Mesenchymal stem cell (in vitro differentiated cells and primary cell): Measurements from ENCODE around the gene CYP2E1.

Experiments used
- DNase-seq: peaks from one replicate; pipeline ENCODE4 v3.0.0-alpha.2; 2013
- H2AFZ ChIP-seq: one replicate; pipeline ENCODE4 v1.6.1; 2013; ENCODE audit warnings: low read depth, mild to moderate bottlenecking, control low read depth, inconsistent platforms, low read length, moderate library complexity
- H2AK5ac ChIP-seq: 2 replicates; pipeline ENCODE4 v1.6.1; 2013; ENCODE audit warnings: low read length, moderate library complexity, mild to moderate bottlenecking, inconsistent platforms; ENCODE audit not compliant: severe bottlenecking
- H2BK120ac ChIP-seq: one replicate; pipeline ENCODE4 v1.6.1; 2013; ENCODE audit warnings: low read depth, mild to moderate bottlenecking, inconsistent platforms, low read length, moderate library complexity
- H2BK12ac ChIP-seq, 2 experiments: one replicate each; pipeline ENCODE4 v1.6.1; 2013; ENCODE audit warnings: inconsistent platforms in 2 of 2, low read length in 2 of 2, mild to moderate bottlenecking in 2 of 2, moderate library complexity in 2 of 2, control low read depth in 1 of 2
- H2BK15ac ChIP-seq: one replicate; pipeline ENCODE4 v1.6.1; 2013; ENCODE audit warnings: mild to moderate bottlenecking, low read depth, inconsistent platforms; ENCODE audit not compliant: poor library complexity, severe bottlenecking
- H2BK5ac ChIP-seq: 2 replicates; pipeline ENCODE4 v1.6.1; 2013; ENCODE audit warnings: low read depth, mild to moderate bottlenecking, low read length, control low read depth, inconsistent platforms; ENCODE audit not compliant: poor library complexity, severe bottlenecking
- H3K14ac ChIP-seq, 2 experiments: one replicate each; pipeline ENCODE4 v1.6.1; 2013; ENCODE audit warnings: inconsistent platforms in 2 of 2, low read length in 2 of 2, control low read depth in 1 of 2, mild to moderate bottlenecking in 1 of 2, moderate library complexity in 1 of 2
- H3K18ac ChIP-seq, 2 experiments: one replicate each; pipeline ENCODE4 v1.6.1; 2013; ENCODE audit warnings: inconsistent platforms in 2 of 2, low read length in 2 of 2, control low read depth in 1 of 2, low read depth in 1 of 2, mild to moderate bottlenecking in 1 of 2
- H3K23ac ChIP-seq, 2 experiments: one replicate each; pipeline ENCODE4 v1.6.1; 2013; ENCODE audit warnings: inconsistent platforms in 2 of 2, low read length in 2 of 2, mild to moderate bottlenecking in 2 of 2, moderate library complexity in 2 of 2, control low read depth in 1 of 2
- H3K27ac ChIP-seq: 2 replicates; pipeline ENCODE4 v1.5.1; 2013; ENCODE audit warnings: mild to moderate bottlenecking, moderate library complexity, low read length, control low read depth, inconsistent platforms; ENCODE audit not compliant: poor library complexity, severe bottlenecking
- H3K27me3 ChIP-seq, 2 experiments: 2 replicates each; pipeline versions ENCODE4 v1.6.1 to v1.7.0; 2013; ENCODE audit warnings: low read length in 2 of 2, mild to moderate bottlenecking in 2 of 2, moderate library complexity in 2 of 2, control low read depth in 1 of 2, inconsistent platforms in 1 of 2; ENCODE audit not compliant: control insufficient read depth in 1 of 2, insufficient read depth in 1 of 2
- H3K36me3 ChIP-seq, 2 experiments: 2 replicates each; pipeline versions ENCODE4 v1.6.1 to v1.7.0; 2013; ENCODE audit warnings: low read length in 2 of 2, control low read depth in 1 of 2, inconsistent platforms in 1 of 2, low read depth in 1 of 2, mild to moderate bottlenecking in 1 of 2; ENCODE audit not compliant: insufficient read depth in 2 of 2, control insufficient read depth in 1 of 2
- H3K4ac ChIP-seq, 2 experiments: one replicate each; pipeline ENCODE4 v1.6.1; 2013; ENCODE audit warnings: inconsistent platforms in 2 of 2, low read length in 2 of 2, mild to moderate bottlenecking in 2 of 2, moderate library complexity in 2 of 2, control low read depth in 1 of 2, low read depth in 1 of 2
- H3K4me1 ChIP-seq: 2 replicates; pipeline ENCODE4 v1.6.1; 2013; ENCODE audit warnings: low read depth, low read length, control low read depth; ENCODE audit not compliant: control insufficient read depth, insufficient read depth
- H3K4me2 ChIP-seq: 2 replicates; pipeline ENCODE4 v1.6.1; 2013; ENCODE audit warnings: low read length, mild to moderate bottlenecking, inconsistent platforms; ENCODE audit not compliant: poor library complexity, severe bottlenecking
- H3K4me3 ChIP-seq, 2 experiments: 2 replicates each; pipeline versions ENCODE4 v1.5.1 to v1.7.0; 2013; ENCODE audit warnings: low read length in 2 of 2, mild to moderate bottlenecking in 2 of 2, control low read depth in 1 of 2, low read depth in 1 of 2; ENCODE audit not compliant: insufficient read depth in 1 of 2
- H3K79me1 ChIP-seq: replicated peaks from 2 replicates; pipeline ENCODE4 v1.6.1; 2013; ENCODE audit warnings: mild to moderate bottlenecking, control low read depth, low read length, inconsistent platforms; ENCODE audit not compliant: poor library complexity, severe bottlenecking
- H3K9ac ChIP-seq: 2 replicates; pipeline ENCODE4 v1.7.0; 2013; ENCODE audit warnings: mild to moderate bottlenecking, low read length, moderate library complexity
- H3K9me3 ChIP-seq: 2 replicates; pipeline ENCODE4 v1.7.0; 2013; ENCODE audit warnings: mild to moderate bottlenecking, low read length; ENCODE audit not compliant: control insufficient read depth
- H4K8ac ChIP-seq: one replicate; pipeline ENCODE4 v1.6.1; 2013; ENCODE audit warnings: inconsistent platforms, mild to moderate bottlenecking, low read length, moderate library complexity
- H4K91ac ChIP-seq: one replicate; pipeline ENCODE4 v1.6.1; 2013; ENCODE audit warnings: mild to moderate bottlenecking, low read length, inconsistent platforms
- WGBS: methylation state at CpG from one replicate; pipeline ENCODE4 v1.1.7; 2013; ENCODE audit warnings: mixed read lengths; 5-methylcytosine and 5-hydroxymethylcytosine counted together

The CYP2E1 gene

DNA sequence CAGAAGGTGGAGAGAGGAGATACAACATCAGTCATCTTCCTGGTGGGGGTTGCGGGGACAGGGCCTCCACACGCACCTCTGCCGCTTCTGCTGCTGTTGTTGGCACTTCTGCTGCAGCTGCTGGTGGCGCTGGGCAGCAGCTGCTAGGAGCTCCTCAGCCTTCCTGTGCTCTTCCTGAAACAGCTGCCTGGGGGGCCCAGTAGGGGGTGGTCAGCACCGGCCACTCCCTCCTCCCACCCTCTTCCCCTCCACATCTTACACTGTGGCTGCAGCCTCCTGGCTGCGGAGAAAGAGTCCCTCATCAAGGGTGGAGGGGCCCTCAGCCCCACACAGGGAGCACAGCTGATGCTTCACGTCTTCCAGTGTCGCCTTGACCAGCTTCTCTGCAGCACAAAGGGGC lies 28.4 kb downstream of the CYP2E1 start:
- Histone ChIP-seq H3K18ac (no peak overlapping the region), H3K36me3 (no peaks in the 10 kb centered on the region), H3K4me2 (no peak overlapping the region), H2AK5ac (no peak overlapping the region), H2BK15ac (no peak overlapping the region), H3K4me3 (no peak overlapping the region), H3K9ac (no peak overlapping the region), H3K27ac (no peak overlapping the region), H4K91ac (no peak overlapping the region), H4K8ac (no peak overlapping the region), H2BK5ac (no peak overlapping the region), H2BK120ac (no peak overlapping the region), H3K4ac (no peak overlapping the region), H3K79me1 (no peaks in the 10 kb centered on the region), H3K23ac (no peak overlapping the region), H3K4me1 (no peaks in the 10 kb centered on the region), H2AFZ (no peak overlapping the region), H2BK12ac (no peak overlapping the region), H3K27me3 (peaks cover 6 to 34% of the 10 kb centered on the region in 2 experiments), H3K9me3 (no peaks in the 10 kb centered on the region), H3K14ac (no peak overlapping the region)
- DNase-seq = no peak
- 67% methylated on average over 8 of the region's 8 CpGs for WGBS

DNA sequence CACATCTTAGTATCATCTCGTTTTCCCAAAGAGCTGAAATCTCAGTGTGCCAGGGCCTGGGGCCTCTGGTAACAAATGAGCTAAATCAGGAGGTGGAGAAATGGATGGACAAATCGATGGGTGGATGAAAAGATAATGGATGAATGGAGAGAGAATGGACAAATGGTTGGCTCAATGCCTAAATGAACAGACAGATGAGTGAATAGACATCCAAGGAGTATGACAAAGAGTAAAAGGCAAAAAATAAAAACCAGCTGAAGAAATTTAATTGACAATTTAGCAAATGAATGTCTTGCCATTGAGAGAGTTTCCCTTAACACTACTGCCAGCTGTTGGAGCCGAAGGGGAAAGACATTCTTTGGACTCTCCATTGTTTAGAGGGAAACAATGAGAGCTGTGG lies 30.2 kb downstream of the CYP2E1 start:
- H3K4me3 ChIP-seq = no peak overlapping the region
- no peak overlapping the region for H2BK12ac ChIP-seq
- no peak overlapping the region for H3K23ac ChIP-seq
- H3K36me3 ChIP-seq = no peaks in the 10 kb centered on the region
- WGBS = 35% methylated on average over 3 of the region's 3 CpGs
- H3K9ac ChIP-seq = no peak overlapping the region
- H3K27me3 ChIP-seq = peaks cover 6 to 34% of the 10 kb centered on the region in 2 experiments
- no peak overlapping the region for H2AFZ ChIP-seq
- H3K4me2 ChIP-seq = no peak overlapping the region
- H2BK5ac ChIP-seq = no peak overlapping the region
- H3K79me1 ChIP-seq = no peaks in the 10 kb centered on the region
- no peak overlapping the region for H2BK120ac ChIP-seq
- H3K14ac ChIP-seq = no peak overlapping the region
- H4K8ac ChIP-seq = no peak overlapping the region
- H2AK5ac ChIP-seq = no peak overlapping the region
- no peak for DNase-seq
- no peak overlapping the region for H2BK15ac ChIP-seq
- no peaks in the 10 kb centered on the region for H3K9me3 ChIP-seq
- H3K27ac ChIP-seq = no peak overlapping the region
- no peaks in the 10 kb centered on the region for H3K4me1 ChIP-seq
- H3K18ac ChIP-seq = no peak overlapping the region
- H4K91ac ChIP-seq = no peak overlapping the region
- H3K4ac ChIP-seq = no peak overlapping the region

DNA sequence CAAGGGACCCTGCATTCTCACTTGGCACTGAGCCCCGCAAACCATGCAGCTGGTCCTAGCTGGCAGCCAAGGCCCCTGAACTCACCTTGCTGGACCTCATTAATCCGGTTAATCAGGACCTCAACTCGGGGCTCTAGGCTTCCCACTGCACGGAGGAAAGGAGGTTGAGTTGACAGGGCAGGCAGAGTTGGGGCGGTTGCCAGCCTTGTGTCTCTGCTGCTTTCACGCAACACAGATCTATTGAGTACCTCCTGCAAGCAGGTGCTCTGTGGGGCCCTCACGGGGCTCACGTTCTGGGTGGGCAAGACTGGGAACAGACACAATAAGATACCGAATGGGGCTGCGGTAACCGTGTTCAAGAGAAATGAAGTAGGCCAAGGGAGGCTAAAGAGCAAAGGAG lies 32.1 kb downstream of the CYP2E1 start:
- Histone ChIP-seq H4K8ac (no peak overlapping the region), H2BK15ac (no peak overlapping the region), H3K9me3 (no peaks in the 10 kb centered on the region), H3K4me3 (no peak overlapping the region), H3K4me2 (no peak overlapping the region), H3K4ac (no peak overlapping the region), H4K91ac (no peak overlapping the region), H3K27ac (no peak overlapping the region), H2BK12ac (no peak overlapping the region), H2AFZ (no peak overlapping the region), H3K27me3 (peaks cover 6 to 34% of the 10 kb centered on the region in 2 experiments), H3K18ac (no peak overlapping the region), H3K4me1 (no peaks in the 10 kb centered on the region), H3K36me3 (no peaks in the 10 kb centered on the region), H2BK120ac (no peak overlapping the region), H3K23ac (no peak overlapping the region), H3K9ac (no peak overlapping the region), H3K14ac (no peak overlapping the region), H2BK5ac (no peak overlapping the region), H2AK5ac (no peak overlapping the region), H3K79me1 (no peaks in the 10 kb centered on the region)
- DNase-seq = no peak
- 76% methylated on average over 11 of the region's 11 CpGs for WGBS

DNA sequence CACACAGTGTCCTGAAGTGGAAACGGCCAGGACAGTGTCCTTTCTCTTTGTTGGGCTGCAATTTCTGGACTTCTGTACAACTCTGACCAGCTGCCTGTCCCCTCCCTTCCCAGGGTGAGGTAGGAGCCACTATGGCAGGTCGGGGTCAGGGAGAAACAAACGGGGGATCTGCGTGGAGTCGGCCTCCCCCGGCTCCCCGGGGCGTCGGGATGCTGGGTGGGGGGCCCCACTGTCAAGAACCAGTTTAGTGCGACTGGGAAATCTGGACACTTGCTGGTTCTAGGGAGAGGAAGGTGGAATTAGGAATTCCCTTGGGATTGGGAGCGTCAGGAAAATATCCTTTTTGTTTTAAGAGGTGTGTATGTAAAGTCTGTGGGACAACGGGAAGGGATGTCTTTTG lies 37.7 kb downstream of the CYP2E1 start:
- Histone ChIP-seq H3K27ac (no peak overlapping the region), H3K23ac (no peak overlapping the region)

More for the DNA sequence above, 37.7 kb downstream of the CYP2E1 start:
- no peak overlapping the region for H2AK5ac ChIP-seq
- H4K8ac ChIP-seq = no peak overlapping the region
- peaks cover 0 to 2% of the 10 kb centered on the region in 2 experiments for H3K27me3 ChIP-seq
- H2AFZ ChIP-seq = no peak overlapping the region
- H3K36me3 ChIP-seq = peaks cover 0 to 2% of the 10 kb centered on the region in 2 experiments
- no peak overlapping the region for H3K18ac ChIP-seq
- no peak overlapping the region for H2BK12ac ChIP-seq
- DNase-seq = no peak
- H3K4me1 ChIP-seq = no peaks in the 10 kb centered on the region
- H2BK5ac ChIP-seq = no peak overlapping the region
- no peaks in the 10 kb centered on the region for H3K79me1 ChIP-seq
- WGBS = 84% methylated on average over 11 of the region's 12 CpGs
- H2BK15ac ChIP-seq = no peak overlapping the region
- H3K4ac ChIP-seq = no peak overlapping the region
- H4K91ac ChIP-seq = no peak overlapping the region
- H3K14ac ChIP-seq = no peak overlapping the region
- no peak overlapping the region for H3K4me2 ChIP-seq
- no peak overlapping the region for H3K9ac ChIP-seq
- H3K4me3 ChIP-seq = no peak overlapping the region
- H2BK120ac ChIP-seq = no peak overlapping the region
- no peaks in the 10 kb centered on the region for H3K9me3 ChIP-seq
